Choroid plexus epithelial cell (primary cell): Measurements from ENCODE around the gene TMEM170B.

ENCODE experiments used
- DNase-seq: peaks from one replicate; pipeline ENCODE4 v3.0.0-alpha.2; 2010; ENCODE audit warnings: low read depth
- H3K4me3 ChIP-seq: 2 replicates; pipeline ENCODE4 v1.5.1; 2011; ENCODE audit warnings: low read depth, mild to moderate bottlenecking, control low read depth, low read length, moderate library complexity
- TF ChIP-seq, protein P1 (sequence below): conservative IDR thresholded peaks from 2 replicates; pipeline ENCODE4 v1.5.1; 2011; ENCODE audit warnings: low read depth, mild to moderate bottlenecking, control low read depth, inconsistent platforms, low read length, moderate library complexity

TMEM170B gene

GRCh38 chr6:11514672-11515071, 22.9 kb upstream of the TMEM170B start:
- TF ChIP-seq, protein P1, sequence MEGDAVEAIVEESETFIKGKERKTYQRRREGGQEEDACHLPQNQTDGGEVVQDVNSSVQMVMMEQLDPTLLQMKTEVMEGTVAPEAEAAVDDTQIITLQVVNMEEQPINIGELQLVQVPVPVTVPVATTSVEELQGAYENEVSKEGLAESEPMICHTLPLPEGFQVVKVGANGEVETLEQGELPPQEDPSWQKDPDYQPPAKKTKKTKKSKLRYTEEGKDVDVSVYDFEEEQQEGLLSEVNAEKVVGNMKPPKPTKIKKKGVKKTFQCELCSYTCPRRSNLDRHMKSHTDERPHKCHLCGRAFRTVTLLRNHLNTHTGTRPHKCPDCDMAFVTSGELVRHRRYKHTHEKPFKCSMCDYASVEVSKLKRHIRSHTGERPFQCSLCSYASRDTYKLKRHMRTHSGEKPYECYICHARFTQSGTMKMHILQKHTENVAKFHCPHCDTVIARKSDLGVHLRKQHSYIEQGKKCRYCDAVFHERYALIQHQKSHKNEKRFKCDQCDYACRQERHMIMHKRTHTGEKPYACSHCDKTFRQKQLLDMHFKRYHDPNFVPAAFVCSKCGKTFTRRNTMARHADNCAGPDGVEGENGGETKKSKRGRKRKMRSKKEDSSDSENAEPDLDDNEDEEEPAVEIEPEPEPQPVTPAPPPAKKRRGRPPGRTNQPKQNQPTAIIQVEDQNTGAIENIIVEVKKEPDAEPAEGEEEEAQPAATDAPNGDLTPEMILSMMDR = no peak
- no peak for DNase-seq
- H3K4me3 ChIP-seq = no peak overlapping the region

GRCh38 chr6:11515763-11516162, 21.8 kb upstream of the TMEM170B start:
- DNase-seq = no peak
- H3K4me3 ChIP-seq = no peak overlapping the region
- TF ChIP-seq, protein P1 = no peak

DNA sequence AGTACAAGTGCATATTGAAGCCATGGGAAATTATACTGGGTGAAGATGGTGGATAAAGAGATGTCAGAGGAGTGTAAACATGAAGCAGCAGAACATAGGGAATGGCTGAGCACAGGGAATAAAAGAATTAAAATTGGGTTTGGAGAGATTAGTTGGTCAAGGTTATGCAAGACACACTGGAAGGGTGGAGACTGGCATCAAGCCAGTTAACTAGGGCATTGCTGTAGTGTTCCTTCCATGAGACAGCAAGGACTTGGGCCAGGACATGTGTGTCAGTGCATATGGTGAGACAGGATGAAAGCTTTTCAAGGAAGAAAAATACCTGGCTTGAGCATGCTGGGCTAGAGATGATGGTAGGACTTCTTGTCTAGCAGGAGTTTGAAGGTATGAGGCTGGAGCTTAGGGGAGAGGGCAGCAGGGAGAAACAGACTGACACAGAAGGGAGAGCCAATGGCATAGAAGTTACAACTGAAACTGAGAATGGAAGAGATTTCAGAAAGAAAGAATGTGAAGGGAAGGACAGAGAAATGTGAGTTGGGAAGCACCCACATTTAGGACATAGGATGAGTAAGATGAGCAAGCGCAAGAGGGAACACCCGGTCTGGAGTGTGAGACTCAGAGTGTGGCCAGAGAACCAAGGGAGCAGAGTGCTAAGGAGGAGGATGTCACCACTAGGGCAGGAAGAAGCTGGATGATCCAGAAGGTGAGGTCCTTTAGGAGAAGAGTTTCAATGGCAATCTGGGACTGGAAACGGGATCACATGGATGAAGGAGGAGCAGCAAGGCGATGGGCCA, 14.5 kb upstream of the TMEM170B start:
- DNase-seq = no peak
- no peak overlapping the region for H3K4me3 ChIP-seq
- TF ChIP-seq, protein P1 = no peak

- TF ChIP-seq, protein P1 = no peak
- DNase-seq = peak; percentile 79
- H3K4me3 ChIP-seq = no peak overlapping the region
Observed at GRCh38 chr6:11525468-11526155, 11.9 kb upstream of the TMEM170B start.

- TF ChIP-seq, protein P1 = no peak
- no peak for DNase-seq
- H3K4me3 ChIP-seq = no peak overlapping the region
Observed at GRCh38 chr6:11526156-11526505, 11.4 kb upstream of the TMEM170B start.

- TF ChIP-seq, protein P1 = no peak
- no peak overlapping the region for H3K4me3 ChIP-seq
- DNase-seq = no peak
Observed at GRCh38 chr6:11527274-11527870, 10.2 kb upstream of the TMEM170B start.
